ENCODE data around the gene NR4A1.

The NR4A1 gene

GRCh38 chr12:52050758-52051541 lies at the start of gene NR4A1:
Gene NR4A1, plus strand, starts transcription at chr12:52051442. Its CDS starts 2,887 bp downstream, at chr12:52054329.
- DNase-seq: peak; percentile 90

- no peak for DNase-seq
Measured at GRCh38 chr12:52003016-52003550, 48.2 kb upstream of the NR4A1 start.

- no peak for DNase-seq
Measured at GRCh38 chr12:52003591-52003990, 47.7 kb upstream of the NR4A1 start.

- DNase-seq: peak; percentile 56
Measured at GRCh38 chr12:52004042-52004648, 47.1 kb upstream of the NR4A1 start.

- no peak for DNase-seq
Measured at GRCh38 chr12:52005218-52005902, 45.9 kb upstream of the NR4A1 start.

- DNase-seq: no peak
Measured at GRCh38 chr12:52005903-52006703, 45.1 kb upstream of the NR4A1 start.

- peak; percentile 23 for DNase-seq
Measured at GRCh38 chr12:52006726-52007157, 44.5 kb upstream of the NR4A1 start, which contains the start of gene TAMALIN. Gene TAMALIN, plus strand, starts transcription at chr12:52006946. Its CDS starts 74 bp downstream, at chr12:52007020.

- DNase-seq: no peak
Measured at GRCh38 chr12:52007158-52007921, 43.9 kb upstream of the NR4A1 start.

GRCh38 chr12:52007982-52008510 lies 43.2 kb upstream of the NR4A1 start:
- DNase-seq: no peak

- DNase-seq: no peak
Measured at GRCh38 chr12:52009081-52009751, 42.0 kb upstream of the NR4A1 start.

- no peak for DNase-seq
Measured at GRCh38 chr12:52010152-52010622, 41.1 kb upstream of the NR4A1 start.

- no peak for DNase-seq
Measured at GRCh38 chr12:52010692-52011601, 40.3 kb upstream of the NR4A1 start.

- no peak for DNase-seq
Measured at GRCh38 chr12:52011602-52012214, 39.5 kb upstream of the NR4A1 start.

GRCh38 chr12:52013626-52014310 lies 37.5 kb upstream of the NR4A1 start:
- no peak for DNase-seq

- no peak for DNase-seq
Measured at GRCh38 chr12:52014567-52015530, 36.4 kb upstream of the NR4A1 start.

GRCh38 chr12:52015532-52016041 lies 35.7 kb upstream of the NR4A1 start:
- DNase-seq: no peak
